HuH-7 (cell line): ENCODE data around the gene FGF14.

Experiments used
- DNase-seq: peaks from one replicate; pipeline ENCODE4 v3.0.0; 2011; ENCODE audit warnings: low spot score

Gene FGF14

GRCh38 chr13:102250448-102250847 lies 151.4 kb downstream of the FGF14 start:
- DNase-seq: no peak

DNA sequence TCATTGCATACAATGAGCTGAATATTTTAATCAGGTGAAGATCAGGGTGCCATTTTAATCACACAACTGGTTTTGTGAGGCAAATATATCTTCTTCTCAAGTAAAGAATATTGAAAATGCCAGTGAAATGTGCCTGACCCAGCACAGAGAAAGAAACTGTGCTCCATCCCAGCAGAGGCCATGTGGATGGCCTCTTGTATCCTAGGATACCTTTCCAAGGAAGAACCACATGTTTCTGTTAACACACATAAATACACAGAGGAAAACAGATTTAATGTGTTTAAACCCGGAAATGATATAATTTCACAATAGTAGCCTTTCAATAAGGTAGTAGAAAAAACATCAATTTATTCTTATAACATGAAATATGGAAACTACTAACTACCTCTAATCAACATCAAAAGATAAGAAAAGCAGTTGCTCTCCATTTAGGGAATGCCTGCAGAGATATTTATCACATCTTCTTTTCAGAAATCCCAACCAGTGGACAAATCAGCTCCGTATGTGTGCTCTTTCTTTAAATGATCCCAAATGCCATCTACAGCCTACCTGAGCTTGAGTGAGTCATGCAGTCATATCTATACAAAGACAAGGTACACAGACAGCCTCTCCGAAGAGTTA lies 157.1 kb downstream of the FGF14 start:
- no peak for DNase-seq

- no peak for DNase-seq
Measured at GRCh38 chr13:102240110-102240509, 161.7 kb downstream of the FGF14 start.

GRCh38 chr13:102237230-102237629 lies 164.6 kb downstream of the FGF14 start:
- no peak for DNase-seq

- no peak for DNase-seq
Measured at GRCh38 chr13:102236830-102237229, 165.0 kb downstream of the FGF14 start.

GRCh38 chr13:102236341-102236740 lies 165.5 kb downstream of the FGF14 start:
- no peak for DNase-seq

- no peak for DNase-seq
Measured at GRCh38 chr13:102235689-102236088, 166.2 kb downstream of the FGF14 start.

DNA sequence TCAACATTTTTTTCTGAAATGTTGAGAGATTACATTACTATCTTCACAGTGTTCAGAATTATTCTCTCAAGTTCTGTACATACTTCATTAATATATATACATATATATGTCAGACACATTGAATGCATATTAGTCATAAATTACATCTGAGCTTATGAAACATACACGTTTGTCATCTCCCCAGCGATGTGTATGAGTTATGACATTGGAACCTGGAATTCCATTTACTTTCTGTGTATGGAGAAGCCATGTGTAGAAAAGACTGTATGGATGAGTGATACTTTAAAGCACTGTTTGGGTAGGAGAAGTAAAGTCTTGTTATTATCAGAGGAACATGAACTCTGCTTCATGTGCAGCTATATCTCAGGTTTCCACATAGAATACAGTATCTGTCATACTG lies 167.2 kb downstream of the FGF14 start:
- no peak for DNase-seq

DNA sequence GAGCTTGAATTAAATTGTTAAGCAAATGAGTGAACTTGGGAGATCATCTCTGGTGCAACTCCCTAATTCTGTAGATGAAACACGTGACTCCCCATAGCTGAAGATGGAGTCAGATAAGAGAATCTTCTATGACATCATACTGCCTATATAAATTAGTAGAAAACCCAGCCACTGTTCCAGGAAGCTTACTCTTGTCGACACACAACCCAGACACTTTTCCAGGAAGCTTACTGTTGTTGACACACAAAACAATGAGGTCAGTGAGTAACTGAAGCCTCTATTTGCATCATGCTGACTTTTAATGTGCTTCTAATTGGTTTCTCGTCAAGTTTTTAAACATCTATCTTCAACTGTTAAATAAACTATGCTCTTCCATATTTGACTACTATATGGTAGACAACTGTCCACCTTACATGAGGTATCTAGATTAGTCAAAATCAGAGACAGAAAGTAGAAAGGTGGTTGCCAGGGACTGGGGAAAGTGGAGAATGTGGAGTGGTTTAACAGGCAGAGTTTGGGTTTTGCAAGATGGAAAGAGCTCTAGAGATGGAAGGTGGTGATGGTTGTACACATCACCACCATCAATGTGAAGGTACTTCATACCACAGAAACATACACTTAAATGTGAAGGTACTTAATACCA lies 168.2 kb downstream of the FGF14 start:
- DNase-seq: no peak

DNA sequence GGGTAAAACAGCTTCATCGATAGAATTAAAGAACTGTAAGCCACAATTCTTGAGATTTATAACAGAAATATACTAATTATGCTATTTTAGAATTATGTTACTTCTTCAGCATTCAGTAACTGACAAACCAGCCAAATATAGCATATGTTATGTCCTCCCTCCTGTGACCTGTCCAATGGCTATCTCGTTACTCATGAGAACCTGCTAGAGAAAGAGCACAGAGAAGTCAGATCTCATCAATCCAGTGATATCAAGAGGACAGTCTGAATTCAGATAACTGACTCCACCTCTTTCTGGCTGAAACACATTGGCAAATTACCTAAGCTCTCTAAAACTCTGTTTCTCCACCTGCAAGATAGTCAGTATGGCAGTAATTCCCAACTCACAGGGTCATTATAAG lies 170.4 kb downstream of the FGF14 start:
- DNase-seq: no peak

DNA sequence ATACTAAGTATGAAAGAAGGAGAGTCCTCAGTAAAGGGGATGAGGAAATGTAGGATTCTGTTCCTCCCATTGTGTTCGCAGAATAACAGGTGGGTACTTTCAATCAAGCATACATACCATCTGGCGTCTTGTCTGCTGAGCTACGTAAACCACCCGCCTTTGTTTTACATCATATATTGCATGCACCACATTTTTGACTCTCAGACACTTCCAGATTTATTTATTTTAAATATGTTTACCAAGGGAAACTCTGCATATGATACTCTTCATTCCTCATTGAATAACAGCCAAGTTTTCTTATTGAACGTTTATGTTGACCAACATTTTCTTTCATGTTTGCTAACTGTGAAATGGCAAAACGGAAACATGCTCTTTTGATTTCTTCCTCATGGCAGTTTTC lies 174.1 kb downstream of the FGF14 start:
- DNase-seq: no peak

GRCh38 chr13:102226591-102226990 lies 175.3 kb downstream of the FGF14 start:
- DNase-seq: no peak

DNA sequence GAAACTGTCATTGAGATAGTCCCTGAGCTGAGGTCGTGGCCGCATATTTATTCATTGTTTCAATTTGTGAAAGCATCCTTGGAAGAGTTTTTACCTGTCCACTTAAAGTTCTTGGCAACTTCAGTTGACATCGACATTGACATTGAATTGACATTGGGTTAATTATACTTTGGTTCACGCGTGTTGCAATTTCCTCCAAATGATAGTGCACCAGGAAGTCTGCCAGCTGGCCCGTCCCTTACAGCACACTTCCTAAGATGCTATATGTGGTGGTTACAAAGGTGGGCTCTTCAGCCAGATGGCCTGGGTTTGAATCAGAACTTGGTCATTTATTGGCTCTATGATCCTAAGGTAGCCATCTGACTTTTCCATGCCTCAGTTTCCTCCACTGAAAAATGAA lies 176.0 kb downstream of the FGF14 start:
- no peak for DNase-seq

DNA sequence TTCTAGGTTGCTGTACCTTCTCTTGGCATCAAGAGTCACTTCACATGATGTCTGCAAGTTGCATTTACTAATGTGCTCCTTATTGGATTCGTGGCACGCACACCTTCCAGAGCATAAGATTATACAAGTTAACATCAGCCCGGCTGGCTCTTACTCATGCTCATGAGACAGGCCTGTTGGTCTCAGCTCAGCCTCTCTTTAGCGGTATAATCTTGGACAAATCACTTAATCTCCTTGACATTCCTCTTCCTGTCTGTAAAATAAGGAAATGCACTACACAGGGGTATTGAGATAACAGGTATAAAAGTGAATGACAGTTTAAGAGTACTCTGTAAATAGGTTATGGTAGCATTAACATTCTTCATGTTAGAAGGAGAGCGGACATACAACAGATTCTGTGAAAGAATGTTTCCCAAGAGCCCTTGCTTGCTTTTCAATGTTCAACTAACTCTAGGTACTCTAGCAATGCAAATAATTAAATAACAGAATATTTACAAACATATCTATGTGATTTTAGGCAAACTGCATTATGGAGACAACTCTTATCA lies 181.1 kb downstream of the FGF14 start:
- no peak for DNase-seq

DNA sequence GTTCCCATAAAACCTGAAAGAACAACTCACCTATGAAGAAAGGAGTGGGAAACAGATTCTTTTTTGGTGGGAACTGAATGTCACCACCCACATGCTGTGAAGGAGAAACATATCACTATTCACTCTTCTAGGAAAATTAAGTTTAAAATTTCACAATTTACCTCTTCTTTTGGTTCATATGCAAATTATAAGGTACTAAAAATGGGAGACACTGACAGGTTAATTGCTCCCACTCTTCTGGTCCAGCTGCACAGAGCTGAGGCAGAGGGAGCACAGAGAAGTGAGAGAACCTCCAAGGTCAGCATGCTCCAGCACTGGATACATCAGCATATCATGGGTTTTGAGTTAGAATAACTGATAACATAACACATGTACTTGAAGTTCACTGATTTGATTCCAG lies 186.9 kb downstream of the FGF14 start:
- no peak for DNase-seq

DNA sequence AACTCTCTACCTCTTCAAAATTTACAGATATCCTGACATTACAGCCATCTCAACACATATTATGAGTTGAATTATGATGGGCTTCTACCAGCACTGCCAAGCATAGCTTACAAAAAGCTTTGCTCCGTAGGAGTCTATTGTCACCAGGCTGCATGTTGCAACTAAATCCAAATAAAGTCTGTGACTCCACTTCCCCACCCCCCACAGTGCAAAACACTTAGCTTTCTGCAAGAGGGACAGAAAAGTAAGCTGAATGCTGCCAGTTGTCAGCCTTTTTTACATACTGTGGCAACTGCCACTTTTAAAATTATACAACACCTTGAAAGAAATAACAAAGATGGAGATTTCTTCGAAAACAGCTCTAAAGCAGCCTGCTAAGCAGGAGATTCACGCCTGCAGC lies 189.1 kb downstream of the FGF14 start:
- no peak for DNase-seq

DNA sequence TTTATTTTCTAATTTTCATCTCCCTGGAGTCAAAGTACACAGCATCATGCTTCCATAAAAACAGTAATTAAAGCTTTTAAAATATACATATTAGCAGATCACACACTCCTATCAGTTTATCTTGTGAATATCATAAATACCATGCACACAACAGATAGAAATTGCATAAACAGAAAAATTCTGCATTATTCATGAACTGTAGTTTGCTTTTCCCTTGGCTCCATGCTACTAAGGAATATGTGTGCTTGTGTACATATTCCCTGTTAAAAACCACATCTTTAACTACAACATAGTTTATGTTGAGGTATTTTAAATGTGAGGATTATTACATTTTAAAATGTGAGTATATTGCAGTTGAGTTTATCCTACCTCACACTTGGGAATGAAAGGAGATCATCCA lies 193.5 kb downstream of the FGF14 start:
- DNase-seq: no peak

DNA sequence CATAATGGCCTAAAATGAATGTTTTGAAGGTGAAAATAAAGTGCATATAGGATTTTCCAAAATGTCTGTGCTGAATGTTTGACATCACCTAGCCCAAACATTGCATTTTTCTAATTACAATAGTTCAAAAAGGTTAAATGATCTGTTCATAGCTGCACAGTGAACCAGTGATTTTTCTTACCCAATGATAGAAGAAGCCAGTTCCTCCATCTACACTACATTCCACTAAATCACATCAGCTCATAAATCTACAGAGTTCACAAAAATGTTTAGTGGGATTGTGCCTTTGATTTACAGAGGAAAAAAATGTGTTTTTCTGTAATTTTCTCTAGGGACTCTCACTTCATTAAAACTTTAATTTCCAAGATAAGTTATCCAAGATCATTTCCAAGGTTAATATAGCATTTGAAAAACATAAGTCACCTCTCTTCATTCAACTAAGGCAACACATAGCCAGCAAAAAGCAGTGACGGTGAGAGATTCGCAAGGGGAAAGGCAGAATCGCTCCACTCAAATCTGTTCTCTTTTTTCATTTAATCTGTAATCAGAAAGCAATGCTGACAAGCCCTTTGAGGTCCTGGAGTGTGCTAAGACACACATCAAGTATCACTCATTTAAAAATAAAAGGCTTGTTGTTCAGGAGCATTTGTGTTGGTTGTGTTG lies 194.0 kb downstream of the FGF14 start:
- DNase-seq: no peak

- no peak for DNase-seq
Measured at GRCh38 chr13:102203718-102204117, 198.1 kb downstream of the FGF14 start.

DNA sequence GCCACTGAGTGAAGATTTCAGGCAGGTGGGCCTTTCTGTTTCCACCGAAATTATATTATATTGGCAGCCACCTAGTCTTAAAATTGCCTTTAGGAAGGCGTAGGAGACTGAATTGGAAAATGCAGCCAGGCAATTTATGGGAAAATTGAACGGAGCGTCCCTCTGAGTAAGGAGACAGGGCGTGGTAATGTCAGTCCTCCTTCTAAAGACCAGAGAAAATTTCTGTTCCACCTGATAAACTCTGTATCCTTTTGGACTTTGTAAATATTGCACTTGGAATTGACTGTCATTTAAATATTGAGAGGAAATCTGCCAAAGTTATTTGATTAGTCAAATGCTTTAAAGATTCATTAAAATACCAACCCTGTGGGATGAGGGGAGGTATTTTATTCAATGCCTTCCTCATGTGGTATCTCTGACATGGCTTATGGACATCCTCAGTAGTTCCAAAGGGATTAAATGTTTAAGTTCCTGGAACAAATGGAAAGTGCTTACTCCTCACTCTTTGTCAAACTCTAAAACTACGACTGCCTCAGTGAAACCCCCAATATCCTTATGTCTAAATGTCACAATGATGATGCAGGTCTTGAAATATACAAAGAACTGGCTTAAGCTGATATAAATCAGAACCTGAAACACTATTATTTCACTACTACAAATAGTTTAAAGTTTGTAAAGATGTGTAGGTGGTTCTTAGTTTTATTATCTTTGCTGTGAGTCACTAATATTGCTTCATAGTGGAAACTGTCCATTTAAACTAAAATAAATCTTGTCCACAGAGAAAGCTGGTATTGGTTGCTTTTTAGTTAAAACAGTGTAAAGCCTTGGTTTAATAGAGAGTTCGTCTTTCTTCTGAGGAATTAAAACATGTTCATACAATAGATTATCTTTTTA lies 203.2 kb downstream of the FGF14 start:
- DNase-seq: no peak

GRCh38 chr13:102197193-102197592 lies 204.7 kb downstream of the FGF14 start:
- DNase-seq: no peak
